Progenitor cell of endocrine pancreas (in vitro differentiated cells): ENCODE results near the gene ACTN1. TPM values are rescaled to one million over a fixed set of nuclear protein-coding genes. Genes with fewer than 3 reads are reported as not detected.

Experiments used
- DNase-seq: peaks from one replicate; pipeline ENCODE4 v3.0.0; 2021; ENCODE audit warnings: low spot score; ENCODE audit not compliant: unreplicated experiment
- H3K27ac Mint-ChIP-seq: 2 replicates; pipeline ENCODE4 v1.8.0; 2021; ENCODE audit warnings: mild to moderate bottlenecking, moderate library complexity, mixed read lengths
- H3K27me3 Mint-ChIP-seq: 2 replicates; pipeline ENCODE4 v1.8.0; 2021; ENCODE audit warnings: mixed read lengths
- H3K36me3 Mint-ChIP-seq: 2 replicates; pipeline ENCODE4 v1.8.0; 2022; ENCODE audit warnings: mixed read lengths; ENCODE audit not compliant: insufficient read depth
- H3K4me1 Mint-ChIP-seq: 2 replicates; pipeline ENCODE4 v1.8.0; 2021; ENCODE audit warnings: low read depth, mixed read lengths
- H3K4me3 Mint-ChIP-seq: 2 replicates; pipeline ENCODE4 v1.8.0; 2021; ENCODE audit warnings: low read depth, mild to moderate bottlenecking, moderate library complexity, mixed read lengths
- H3K9me3 Mint-ChIP-seq: 2 replicates; pipeline ENCODE4 v1.8.0; 2021; ENCODE audit warnings: low read depth, mixed read lengths
- total RNA-seq: library from RNA; stranded (reverse); gene quantifications from 2 replicates; pipeline ENCODE4 v1.2.1, GENCODE V29; 2021
- TF ChIP-seq, protein P1 (sequence below): fragments of 200-600 bp; sonication (generic); IDR thresholded peaks from one replicate; pipeline ENCODE4 v1.5.0; 2021; ENCODE audit warnings: antibody characterized with exemption, mild to moderate bottlenecking; ENCODE audit not compliant: unreplicated experiment

ACTN1 gene
- total RNA-seq, 1 donor from 2014 or later = 92.6 TPM

- Mint-ChIP-seq H3K36me3 (no peaks in the 10 kb centered on the region), H3K4me1 (peaks cover 14% of the 10 kb centered on the region), H3K4me3 (no peak overlapping the region), H3K27me3 (peaks cover 14% of the 10 kb centered on the region), H3K27ac (no peak overlapping the region), H3K9me3 (no peaks in the 10 kb centered on the region)
- DNase-seq = no peak
- TF ChIP-seq, protein P1, sequence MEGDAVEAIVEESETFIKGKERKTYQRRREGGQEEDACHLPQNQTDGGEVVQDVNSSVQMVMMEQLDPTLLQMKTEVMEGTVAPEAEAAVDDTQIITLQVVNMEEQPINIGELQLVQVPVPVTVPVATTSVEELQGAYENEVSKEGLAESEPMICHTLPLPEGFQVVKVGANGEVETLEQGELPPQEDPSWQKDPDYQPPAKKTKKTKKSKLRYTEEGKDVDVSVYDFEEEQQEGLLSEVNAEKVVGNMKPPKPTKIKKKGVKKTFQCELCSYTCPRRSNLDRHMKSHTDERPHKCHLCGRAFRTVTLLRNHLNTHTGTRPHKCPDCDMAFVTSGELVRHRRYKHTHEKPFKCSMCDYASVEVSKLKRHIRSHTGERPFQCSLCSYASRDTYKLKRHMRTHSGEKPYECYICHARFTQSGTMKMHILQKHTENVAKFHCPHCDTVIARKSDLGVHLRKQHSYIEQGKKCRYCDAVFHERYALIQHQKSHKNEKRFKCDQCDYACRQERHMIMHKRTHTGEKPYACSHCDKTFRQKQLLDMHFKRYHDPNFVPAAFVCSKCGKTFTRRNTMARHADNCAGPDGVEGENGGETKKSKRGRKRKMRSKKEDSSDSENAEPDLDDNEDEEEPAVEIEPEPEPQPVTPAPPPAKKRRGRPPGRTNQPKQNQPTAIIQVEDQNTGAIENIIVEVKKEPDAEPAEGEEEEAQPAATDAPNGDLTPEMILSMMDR = no peak
These were observed 2.5 kb upstream of the ACTN1 start for GRCh38 chr14:68981539-68981976.

DNA sequence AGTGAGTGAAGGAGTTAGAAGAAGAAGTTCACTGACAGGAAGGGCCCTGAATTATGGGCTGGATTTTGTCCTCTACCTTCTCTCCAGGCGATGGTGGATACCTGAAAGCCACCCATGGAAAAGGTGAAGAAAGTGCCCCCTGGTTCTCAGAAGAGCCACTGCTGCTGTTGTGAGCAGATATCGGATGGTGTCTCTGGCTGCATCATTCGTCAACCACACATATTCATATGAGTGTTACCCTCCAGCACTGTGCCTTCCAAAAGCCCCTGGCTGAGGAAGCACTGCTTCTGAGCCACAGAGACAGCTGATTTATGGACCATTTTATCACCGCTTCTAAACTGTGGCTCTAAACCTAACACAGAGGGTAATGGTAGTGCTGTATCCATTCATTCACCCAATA lies 2.0 kb upstream of the ACTN1 start:
- Mint-ChIP-seq H3K27ac (no peak overlapping the region), H3K9me3 (no peaks in the 10 kb centered on the region), H3K4me1 (peaks cover 18% of the 10 kb centered on the region), H3K36me3 (no peaks in the 10 kb centered on the region), H3K27me3 (peaks cover 14% of the 10 kb centered on the region), H3K4me3 (no peak overlapping the region)
- TF ChIP-seq, protein P1 = no peak
- DNase-seq = no peak

DNA sequence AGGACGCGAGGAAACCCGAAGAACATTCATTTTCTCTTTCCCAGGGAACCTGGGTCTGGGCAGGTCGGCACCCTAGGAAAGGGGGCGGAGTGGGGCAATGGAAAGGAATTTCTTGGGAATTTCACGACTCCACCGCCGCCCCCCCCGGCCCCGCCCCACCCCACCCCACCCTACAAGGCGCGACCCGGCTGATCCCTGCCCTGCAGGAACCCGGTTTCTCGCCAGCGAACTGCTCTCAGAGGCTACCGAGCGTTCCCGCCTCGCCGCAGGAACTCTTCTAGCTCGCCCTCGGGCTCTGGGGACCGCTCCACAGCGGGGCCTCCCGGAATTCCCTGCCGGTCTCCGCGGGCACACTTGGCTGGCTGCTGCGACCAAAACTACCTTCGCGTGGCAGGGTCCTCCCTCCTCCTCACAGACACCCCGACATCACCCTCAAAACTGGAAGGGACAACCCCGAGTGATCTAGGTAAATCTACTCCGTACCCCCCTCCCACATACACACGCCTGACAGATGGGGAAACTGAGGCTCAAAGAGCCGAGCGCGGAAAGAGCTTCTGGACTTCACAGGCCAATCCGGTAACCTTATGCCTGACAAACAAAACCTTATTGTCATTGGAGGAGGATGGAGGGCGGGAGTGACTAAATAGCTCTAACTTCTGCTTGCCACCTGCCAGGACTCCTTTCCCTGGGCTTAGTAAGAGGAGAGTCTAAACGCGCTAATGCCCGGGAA lies 785 bp upstream of the ACTN1 start:
- peaks cover 3% of the 10 kb centered on the region for H3K36me3 Mint-ChIP-seq
- peaks cover 31% of the 10 kb centered on the region for H3K4me1 Mint-ChIP-seq
- TF ChIP-seq, protein P1 = no peak
- H3K4me3 Mint-ChIP-seq = peak overlapping the region; percentile 88
- peak; percentile 24 for DNase-seq
- no peaks in the 10 kb centered on the region for H3K9me3 Mint-ChIP-seq
- H3K27ac Mint-ChIP-seq = peak overlapping the region; percentile 97
- H3K27me3 Mint-ChIP-seq = peaks cover 14% of the 10 kb centered on the region

GRCh38 chr14:68978172-68978911 lies 760 bp downstream of the ACTN1 start:
- H3K4me1 Mint-ChIP-seq = peaks cover 31% of the 10 kb centered on the region
- peak overlapping the region; percentile 88 for H3K4me3 Mint-ChIP-seq
- H3K36me3 Mint-ChIP-seq = peaks cover 3% of the 10 kb centered on the region
- TF ChIP-seq, protein P1 = no peak
- no peaks in the 10 kb centered on the region for H3K9me3 Mint-ChIP-seq
- DNase-seq = peak; percentile 64
- H3K27me3 Mint-ChIP-seq = peaks cover 13% of the 10 kb centered on the region
- H3K27ac Mint-ChIP-seq = peak overlapping the region; percentile 78

GRCh38 chr14:68977718-68978171 lies 1.4 kb downstream of the ACTN1 start:
- DNase-seq = peak; percentile 23
- H3K27me3 Mint-ChIP-seq = peaks cover 7% of the 10 kb centered on the region
- peaks cover 31% of the 10 kb centered on the region for H3K4me1 Mint-ChIP-seq
- H3K4me3 Mint-ChIP-seq = peak overlapping the region; percentile 85
- TF ChIP-seq, protein P1 = no peak
- peak overlapping the region; percentile 89 for H3K27ac Mint-ChIP-seq
- no peaks in the 10 kb centered on the region for H3K9me3 Mint-ChIP-seq
- peaks cover 4% of the 10 kb centered on the region for H3K36me3 Mint-ChIP-seq
